DMS114 treated with DMSO at 0.1 percent for 48 hours (cell line): Measurements from ENCODE around the gene BCL2L12.

ENCODE experiments used
- DNase-seq: peaks from one replicate; lab custom pipeline; 2025; ENCODE audit not compliant: unreplicated experiment; lab: John Stamatoyannopoulos, UW

Gene BCL2L12

GRCh38 chr19:49684251-49684982 is 18.7 kb downstream of the BCL2L12 start:
- no peak for DNase-seq

- no peak for DNase-seq
Measured at GRCh38 chr19:49684983-49685553, 19.3 kb downstream of the BCL2L12 start.

- DNase-seq: no peak
Measured at GRCh38 chr19:49685845-49686332, 20.2 kb downstream of the BCL2L12 start.

- DNase-seq: no peak
Measured at GRCh38 chr19:49686503-49687088, 20.9 kb downstream of the BCL2L12 start.

GRCh38 chr19:49687150-49687549 is 21.4 kb downstream of the BCL2L12 start:
- DNase-seq: no peak

- peak; percentile 38 for DNase-seq
Measured at GRCh38 chr19:49687566-49688316, 22.0 kb downstream of the BCL2L12 start.

GRCh38 chr19:49688531-49689132 is 22.9 kb downstream of the BCL2L12 start:
- no peak for DNase-seq

- no peak for DNase-seq
Measured at GRCh38 chr19:49689133-49690078, 23.7 kb downstream of the BCL2L12 start, which contains the start of gene ADM5. ADM5 (plus strand) TSS chr19:49689594; CDS start chr19:49689838, 244 bp downstream.

GRCh38 chr19:49690079-49690655 is 24.4 kb downstream of the BCL2L12 start:
- DNase-seq: no peak

- peak; percentile 76 for DNase-seq
Measured at GRCh38 chr19:49690656-49691242, 25.0 kb downstream of the BCL2L12 start, which contains the start of gene CPT1C. CPT1C (plus strand) TSS chr19:49691116; CDS start chr19:49692253, 1,137 bp downstream.

- peak; percentile 40 for DNase-seq
Measured at GRCh38 chr19:49691243-49692146, 25.8 kb downstream of the BCL2L12 start.

GRCh38 chr19:49692147-49692506 is 26.4 kb downstream of the BCL2L12 start:
- DNase-seq: no peak

GRCh38 chr19:49696115-49696514 is 30.4 kb downstream of the BCL2L12 start:
- DNase-seq: no peak

GRCh38 chr19:49696865-49697264 is 31.1 kb downstream of the BCL2L12 start:
- DNase-seq: no peak

GRCh38 chr19:49699364-49699763 is 33.6 kb downstream of the BCL2L12 start:
- DNase-seq: no peak

- DNase-seq: no peak
Measured at GRCh38 chr19:49700563-49700962, 34.8 kb downstream of the BCL2L12 start.

- DNase-seq: no peak
Measured at GRCh38 chr19:49701271-49701786, 35.6 kb downstream of the BCL2L12 start.
